ENCODE data around the gene EREG.
"Not testable (repeated sequence)": the region's sequence is repeated elsewhere in the genome, so short reads cannot be mapped to it uniquely, and the experiment has no call there.

EREG gene, protein sequence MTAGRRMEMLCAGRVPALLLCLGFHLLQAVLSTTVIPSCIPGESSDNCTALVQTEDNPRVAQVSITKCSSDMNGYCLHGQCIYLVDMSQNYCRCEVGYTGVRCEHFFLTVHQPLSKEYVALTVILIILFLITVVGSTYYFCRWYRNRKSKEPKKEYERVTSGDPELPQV
- 0 to 1.7 (median 0.15) reads per million in 4 donors for total RNA-seq

DNA sequence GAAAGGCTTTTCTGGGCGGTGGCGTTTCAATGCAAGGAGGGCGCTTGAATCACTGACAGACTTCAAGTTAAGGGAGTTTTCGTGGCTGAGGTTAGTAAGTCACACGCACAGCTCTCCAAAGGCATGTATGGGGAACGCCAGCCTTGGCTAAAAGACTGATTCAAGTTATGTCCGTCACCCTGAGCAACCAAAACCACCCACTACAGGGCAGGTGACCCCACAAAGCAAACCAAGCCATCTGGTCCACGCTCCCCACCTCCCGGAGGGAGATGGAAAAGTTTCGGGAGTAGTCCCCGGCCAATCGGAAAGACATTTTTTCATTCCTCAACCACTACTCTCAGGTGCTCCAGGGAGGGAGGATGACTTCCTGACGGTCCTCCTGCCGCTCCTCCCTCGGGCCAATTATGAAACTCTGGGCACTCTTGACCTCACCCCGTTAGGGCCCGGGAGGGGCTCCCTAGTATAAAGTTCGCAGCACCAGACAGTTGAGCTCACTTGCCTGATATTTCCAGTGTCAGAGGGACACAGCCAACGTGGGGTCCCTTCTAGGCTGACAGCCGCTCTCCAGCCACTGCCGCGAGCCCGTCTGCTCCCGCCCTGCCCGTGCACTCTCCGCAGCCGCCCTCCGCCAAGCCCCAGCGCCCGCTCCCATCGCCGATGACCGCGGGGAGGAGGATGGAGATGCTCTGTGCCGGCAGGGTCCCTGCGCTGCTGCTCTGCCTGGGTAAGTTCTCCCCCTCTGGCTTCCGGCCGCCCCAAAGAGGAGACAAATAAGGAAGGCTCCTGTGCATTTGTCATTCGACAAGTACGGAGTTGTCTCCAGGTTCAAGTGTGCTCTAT, at the start of gene EREG:
Gene EREG, plus strand, starts transcription at position 494 of the 840 bp plus-strand sequence. Its CDS starts 164 bp downstream, at position 658.
- DNase-seq, result no peak

- no peak for DNase-seq
Observed at GRCh38 chr4:74315376-74315775, 49.6 kb upstream of the EREG start.

DNA sequence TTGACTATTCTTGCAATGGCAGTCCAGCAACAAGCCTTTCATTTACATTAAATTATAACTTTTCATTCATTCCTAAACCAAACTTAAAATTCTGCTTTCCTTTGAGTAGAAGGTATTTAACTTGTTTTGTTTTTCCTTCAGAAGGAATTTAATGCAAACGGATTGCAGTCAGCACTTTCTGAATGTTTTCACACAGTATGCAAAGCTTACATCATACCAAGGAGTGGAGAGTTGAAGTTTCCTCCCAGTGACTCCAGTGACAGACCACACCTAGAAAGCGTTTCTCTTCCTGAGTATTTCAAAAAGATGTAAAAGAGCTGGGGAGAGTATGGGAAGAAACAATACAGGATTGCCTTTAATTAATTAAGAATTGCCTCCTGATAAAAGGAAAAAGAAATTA, 48.5 kb upstream of the EREG start:
- DNase-seq, result no peak

DNA sequence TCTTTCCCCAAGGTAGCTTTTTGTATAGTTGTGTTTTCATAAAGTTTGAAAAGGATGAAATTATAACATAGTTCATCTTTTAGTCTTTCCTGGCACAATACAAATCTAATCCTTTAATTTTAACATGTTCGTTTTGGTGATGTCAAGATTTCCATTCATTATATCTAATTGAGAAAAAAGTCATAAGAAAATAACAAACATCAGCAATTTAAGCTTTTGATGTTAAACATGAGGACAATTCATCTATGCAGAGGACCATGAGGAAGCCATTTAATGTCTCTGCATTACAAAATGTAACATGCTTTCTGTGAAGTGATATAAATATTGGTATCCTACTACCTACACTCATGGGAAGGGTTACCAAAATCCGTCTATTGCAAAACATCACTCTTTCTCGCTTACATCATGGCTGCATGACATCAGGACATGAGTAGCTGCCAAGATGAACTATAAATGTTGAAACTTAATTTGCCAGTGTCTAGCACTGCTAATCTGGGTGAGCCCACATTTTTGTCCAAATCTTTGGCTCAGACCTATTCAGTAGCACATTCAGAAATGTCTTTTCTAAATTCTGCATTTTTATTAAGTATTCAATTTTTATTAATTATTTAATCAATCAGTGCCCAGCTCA, 47.2 kb upstream of the EREG start:
- DNase-seq, result no peak

DNA sequence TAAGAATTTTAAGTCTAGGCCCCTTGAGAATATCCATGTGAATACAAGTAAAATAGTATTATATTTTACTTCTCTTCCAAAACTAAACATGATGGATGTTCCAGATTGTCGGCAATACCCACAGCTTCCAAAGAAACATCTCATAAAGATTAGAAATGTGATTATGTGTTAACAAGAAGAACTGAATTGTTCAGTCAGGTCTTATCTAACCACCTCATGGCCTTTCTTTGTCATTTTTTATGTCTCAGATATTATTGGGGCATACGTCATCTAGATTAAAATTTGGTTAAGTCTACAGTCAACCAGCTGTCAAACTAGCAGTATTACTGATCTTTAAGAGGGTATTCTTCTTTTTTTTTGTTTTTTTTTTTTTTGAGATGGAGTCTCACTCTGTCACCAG, 46.7 kb upstream of the EREG start:
- DNase-seq, result no peak

DNA sequence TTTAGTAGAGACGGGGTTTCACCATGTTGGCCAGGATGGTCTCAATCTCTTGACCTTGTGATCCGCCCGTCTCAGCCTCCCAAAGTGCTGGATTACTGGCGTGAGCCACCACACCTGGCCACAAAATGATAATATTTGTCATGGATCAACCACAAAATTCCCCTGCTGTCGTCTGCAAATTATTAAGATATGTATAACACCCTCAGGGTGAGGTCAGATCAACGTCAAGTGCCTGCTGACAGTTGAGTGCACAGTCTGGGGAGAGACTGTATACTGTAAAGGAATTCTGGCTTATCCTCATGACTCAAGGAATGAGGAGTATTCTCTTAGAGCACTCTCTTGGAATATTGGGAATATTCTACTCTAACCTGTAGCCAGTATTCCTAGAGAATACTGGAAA, 45.5 kb upstream of the EREG start:
- no peak for DNase-seq

GRCh38 chr4:74320559-74321118, 44.3 kb upstream of the EREG start:
- DNase-seq, result peak in 1 of 5 donors; percentile 23

- DNase-seq, result no peak
Observed at GRCh38 chr4:74322301-74322700, 42.6 kb upstream of the EREG start.

GRCh38 chr4:74323663-74324062, 41.3 kb upstream of the EREG start:
- DNase-seq, result no peak

- DNase-seq, result no peak
Observed at GRCh38 chr4:74324262-74324661, 40.7 kb upstream of the EREG start.

GRCh38 chr4:74325886-74326285, 39.1 kb upstream of the EREG start:
- no peak for DNase-seq

GRCh38 chr4:74327762-74328161, 37.2 kb upstream of the EREG start:
- no peak for DNase-seq

DNA sequence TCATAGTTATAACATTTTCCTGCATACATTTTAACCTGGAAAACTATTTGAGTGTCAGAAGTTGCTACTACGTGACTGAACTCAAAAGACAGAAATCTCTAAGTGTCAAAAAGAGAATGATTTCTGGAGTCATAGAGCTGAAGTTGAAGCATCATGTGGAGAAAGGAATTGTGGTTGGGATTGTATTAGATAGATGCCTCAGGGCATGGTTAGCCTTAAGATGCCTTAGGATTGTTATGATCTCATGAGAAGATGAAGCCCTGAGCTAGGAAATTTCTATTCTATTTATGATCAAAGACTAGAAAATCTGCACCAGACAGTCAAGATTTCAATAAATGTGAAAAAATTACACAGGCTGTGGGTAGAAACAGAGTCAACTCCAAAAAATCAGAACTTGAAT, 36.4 kb upstream of the EREG start:
- no peak for DNase-seq

DNA sequence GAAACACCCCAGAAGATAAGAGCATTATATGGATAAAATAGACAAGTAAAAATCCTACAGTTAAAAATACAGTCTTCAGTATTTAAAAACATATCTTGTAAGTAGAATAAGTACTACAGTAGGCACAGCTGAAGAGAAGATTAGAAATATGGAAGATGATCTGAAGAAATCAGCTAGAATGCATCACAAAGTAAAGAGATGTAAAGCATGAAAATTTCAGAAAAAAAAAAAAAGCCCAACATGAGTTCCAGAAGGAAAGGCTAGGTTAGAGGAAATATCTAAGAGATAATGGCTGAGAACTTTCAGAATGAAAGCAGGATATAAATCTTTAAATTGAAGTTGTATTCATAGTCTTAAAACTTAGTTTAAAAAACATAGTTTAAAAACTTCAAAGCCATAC, 35.6 kb upstream of the EREG start:
- no peak for DNase-seq

- no peak for DNase-seq
Observed at GRCh38 chr4:74330295-74330750, 34.6 kb upstream of the EREG start.

DNA sequence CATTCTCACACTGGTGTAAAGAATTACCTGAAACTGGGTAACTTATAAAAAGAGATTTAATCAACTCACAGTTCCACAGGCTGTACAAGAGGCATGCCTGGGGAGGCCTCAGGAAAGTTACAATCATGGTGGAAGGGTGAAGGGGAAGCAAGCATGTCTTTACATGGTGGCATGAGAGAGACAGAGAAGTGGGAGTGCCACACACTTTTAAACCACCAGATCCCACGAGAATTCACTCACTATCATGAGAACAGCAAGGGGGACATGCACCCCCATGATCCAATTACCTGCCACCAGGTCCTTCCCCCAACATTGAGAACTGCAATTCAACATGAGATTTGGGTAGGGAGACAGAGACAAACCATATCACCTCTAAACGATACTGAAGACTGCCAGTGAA, 33.7 kb upstream of the EREG start:
- DNase-seq, result no peak

- no peak for DNase-seq
Observed at GRCh38 chr4:74331944-74332343, 33.0 kb upstream of the EREG start.

DNA sequence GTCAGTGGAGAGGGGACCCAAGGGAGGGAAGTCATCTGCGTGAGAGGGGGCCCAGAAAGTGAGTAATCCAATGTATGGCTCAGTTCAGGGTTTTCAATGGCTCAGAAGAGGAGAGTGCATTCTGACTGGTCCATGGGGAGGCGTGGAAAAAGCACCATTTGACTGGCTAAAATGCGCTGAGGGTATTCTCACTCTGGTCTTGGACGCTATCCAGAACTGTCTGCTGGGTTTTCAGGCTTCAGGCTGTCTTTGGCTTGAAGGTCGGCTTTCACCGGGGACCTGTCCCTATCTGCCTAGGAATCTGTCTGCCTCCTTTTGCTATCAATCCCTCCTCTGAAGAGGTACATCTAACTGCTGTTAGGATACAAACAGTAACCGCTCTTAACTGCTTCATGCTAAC, 30.3 kb upstream of the EREG start:
- DNase-seq, result no peak

GRCh38 chr4:74335341-74336021, 29.5 kb upstream of the EREG start:
- no peak for DNase-seq

GRCh38 chr4:74338792-74339333, 26.1 kb upstream of the EREG start:
- no peak for DNase-seq

- DNase-seq, result no peak
Observed at GRCh38 chr4:74339501-74339900, 25.4 kb upstream of the EREG start.

- DNase-seq, result not testable (repeated sequence)
Observed at GRCh38 chr4:74340421-74340820, 24.5 kb upstream of the EREG start.

GRCh38 chr4:74344031-74344430, 20.9 kb upstream of the EREG start:
- DNase-seq, result no peak
